Measurements from ENCODE around the gene CELF6. TPM values are rescaled to one million over a fixed set of nuclear protein-coding genes. Genes with fewer than 3 reads are reported as not detected.
A peak's percentile ranks its signal among the peaks of the same experiment; 100 is the strongest.

Gene CELF6
- total RNA-seq = 1 to 10 TPM; 2.3 to 9.8 (median 6.8) TPM

DNA sequence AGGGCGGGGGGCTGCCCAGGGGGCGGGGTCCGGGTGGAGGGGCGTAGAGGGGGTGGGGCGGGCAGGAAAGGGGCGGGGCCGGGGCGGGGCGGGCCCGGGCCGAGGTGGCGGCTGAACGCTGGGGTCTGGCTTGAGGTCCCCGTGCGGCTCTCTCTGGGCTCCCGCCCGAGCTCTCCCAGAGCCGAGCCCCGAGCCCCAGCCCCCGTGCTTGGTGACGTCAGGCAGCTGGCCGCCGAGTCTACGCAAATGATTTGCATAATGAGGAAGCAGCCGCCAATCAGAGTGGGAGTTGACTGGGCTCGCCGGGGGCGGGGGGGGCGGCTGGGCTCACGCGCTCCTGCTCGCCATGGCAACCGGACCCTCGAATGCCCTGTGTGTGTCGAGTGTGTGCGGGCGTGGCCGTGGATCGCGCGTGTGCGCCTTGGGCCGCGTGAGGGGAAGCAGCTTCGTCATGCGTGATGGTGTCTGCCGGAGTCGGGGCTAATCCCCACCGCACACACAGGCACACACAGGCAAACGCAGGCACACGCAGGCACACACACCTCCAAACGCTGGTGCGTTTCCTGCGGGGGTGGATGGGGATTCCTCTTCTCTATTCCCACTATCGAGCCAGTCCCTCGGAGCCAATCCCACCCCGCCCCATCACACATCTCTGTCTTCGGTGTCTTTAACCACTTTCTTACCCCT is at the start of gene CELF6:
Gene CELF6 (minus strand): TSS at position 173 of the 687 bp plus-strand sequence. CDS start 283 bp downstream, outside the sequence.
- H3K27ac ChIP-seq = no peak within 1 kb of the TSS

DNA sequence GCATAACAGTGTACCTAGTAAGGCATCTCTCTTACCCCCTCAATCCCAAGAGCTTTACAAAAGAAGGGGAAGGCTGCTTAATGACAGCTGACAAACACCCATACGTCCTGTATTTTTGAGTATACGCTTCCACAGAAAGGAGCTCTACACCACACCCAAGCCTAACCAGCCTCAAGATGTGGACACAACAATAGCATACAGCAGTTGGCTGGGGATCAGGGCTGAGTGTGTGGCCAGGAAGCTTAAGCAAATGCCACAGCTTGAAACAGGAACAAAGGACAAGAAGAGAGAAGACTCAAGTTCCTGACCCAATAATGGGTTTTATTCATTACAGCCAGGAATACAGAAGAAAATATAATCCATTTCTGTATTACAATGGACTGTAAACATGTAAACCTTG is 48.9 kb upstream of the CELF6 start:
- Histone ChIP-seq H3K36me3 (no peaks in the 10 kb centered on the region), H3K9me3 (no peaks in the 10 kb centered on the region), H3K27ac (peak overlapping the region; percentile 34 to 64 (median 36)), H3K27me3 (no peaks in the 10 kb centered on the region), H3K4me1 (peaks cover 25 to 35% of the 10 kb centered on the region in 2 donors), H3K4me3 (replicated peaks in 1 of 3) (no peak overlapping the region)
- intact Hi-C loops (cut with DNase I) = no loop called here
- TF ChIP-seq POLR2A (IDR thresholded peaks at IDR 0.05) = no peak
- TF ChIP-seq, protein P1, sequence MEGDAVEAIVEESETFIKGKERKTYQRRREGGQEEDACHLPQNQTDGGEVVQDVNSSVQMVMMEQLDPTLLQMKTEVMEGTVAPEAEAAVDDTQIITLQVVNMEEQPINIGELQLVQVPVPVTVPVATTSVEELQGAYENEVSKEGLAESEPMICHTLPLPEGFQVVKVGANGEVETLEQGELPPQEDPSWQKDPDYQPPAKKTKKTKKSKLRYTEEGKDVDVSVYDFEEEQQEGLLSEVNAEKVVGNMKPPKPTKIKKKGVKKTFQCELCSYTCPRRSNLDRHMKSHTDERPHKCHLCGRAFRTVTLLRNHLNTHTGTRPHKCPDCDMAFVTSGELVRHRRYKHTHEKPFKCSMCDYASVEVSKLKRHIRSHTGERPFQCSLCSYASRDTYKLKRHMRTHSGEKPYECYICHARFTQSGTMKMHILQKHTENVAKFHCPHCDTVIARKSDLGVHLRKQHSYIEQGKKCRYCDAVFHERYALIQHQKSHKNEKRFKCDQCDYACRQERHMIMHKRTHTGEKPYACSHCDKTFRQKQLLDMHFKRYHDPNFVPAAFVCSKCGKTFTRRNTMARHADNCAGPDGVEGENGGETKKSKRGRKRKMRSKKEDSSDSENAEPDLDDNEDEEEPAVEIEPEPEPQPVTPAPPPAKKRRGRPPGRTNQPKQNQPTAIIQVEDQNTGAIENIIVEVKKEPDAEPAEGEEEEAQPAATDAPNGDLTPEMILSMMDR (IDR thresholded peaks at IDR 0.05) = no peak
- DNase-seq = peak; percentile 54 to 55
- WGBS, 2 donors = 24 to 31% methylated on average over 2 of the region's 2 CpGs

More for the DNA sequence above, at the start of gene CELF6:
- 2% methylated on average over 13 to 31 of the region's 58 CpGs for WGBS, 2 donors
- no peaks in the 10 kb centered on the region for H3K9me3 ChIP-seq
- no peaks in the 10 kb centered on the region for H3K36me3 ChIP-seq
- H3K4me1 ChIP-seq = peaks cover 7 to 15% of the 10 kb centered on the region in 2 donors
- TF ChIP-seq, protein P1 (IDR thresholded peaks at IDR 0.05) = no peak
- no peak for TF ChIP-seq POLR2A (IDR thresholded peaks at IDR 0.05)
- DNase-seq = peak; percentile 81 to 85
- peak within 1 kb of the TSS in 1 of 3 donors; percentile 43 for H3K4me3 ChIP-seq (replicated peaks in 1 of 3)
- intact Hi-C loops (cut with DNase I) = no loop called here
- H3K27me3 ChIP-seq = no peaks in the 10 kb centered on the region

DNA sequence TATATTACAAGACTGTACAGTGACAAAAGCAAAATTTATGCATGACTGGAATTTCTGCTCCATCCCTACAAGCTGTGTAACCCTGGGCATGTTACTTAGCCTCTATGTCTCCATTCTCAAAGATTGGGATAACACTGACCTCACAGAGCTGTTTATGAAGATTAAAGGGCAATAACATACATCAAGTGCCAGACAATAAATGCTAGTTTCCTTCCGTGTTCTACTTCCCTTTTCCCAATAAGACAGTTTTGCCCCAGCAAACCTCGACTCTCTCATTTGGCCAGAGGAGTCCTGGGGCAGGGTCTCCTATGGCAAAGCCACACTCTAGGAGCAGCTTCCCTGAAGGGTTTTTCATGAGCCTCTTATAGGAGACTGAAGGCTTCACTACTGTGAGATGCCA is 48.4 kb upstream of the CELF6 start:
- no peak overlapping the region for H3K4me3 ChIP-seq (replicated peaks in 1 of 3)
- H3K4me1 ChIP-seq = peaks cover 25 to 32% of the 10 kb centered on the region in 2 donors
- peak overlapping the region in 2 of 3 donors; percentile 25 to 64 for H3K27ac ChIP-seq
- intact Hi-C loops (cut with DNase I) = no loop called here
- H3K27me3 ChIP-seq = no peaks in the 10 kb centered on the region
- no peaks in the 10 kb centered on the region for H3K9me3 ChIP-seq
- DNase-seq = no peak
- 37 to 47% methylated on average over 2 of the region's 2 CpGs for WGBS, 2 donors
- H3K36me3 ChIP-seq = no peaks in the 10 kb centered on the region
- TF ChIP-seq, protein P1 (IDR thresholded peaks at IDR 0.05) = no peak
- TF ChIP-seq POLR2A (IDR thresholded peaks at IDR 0.05) = no peak

DNA sequence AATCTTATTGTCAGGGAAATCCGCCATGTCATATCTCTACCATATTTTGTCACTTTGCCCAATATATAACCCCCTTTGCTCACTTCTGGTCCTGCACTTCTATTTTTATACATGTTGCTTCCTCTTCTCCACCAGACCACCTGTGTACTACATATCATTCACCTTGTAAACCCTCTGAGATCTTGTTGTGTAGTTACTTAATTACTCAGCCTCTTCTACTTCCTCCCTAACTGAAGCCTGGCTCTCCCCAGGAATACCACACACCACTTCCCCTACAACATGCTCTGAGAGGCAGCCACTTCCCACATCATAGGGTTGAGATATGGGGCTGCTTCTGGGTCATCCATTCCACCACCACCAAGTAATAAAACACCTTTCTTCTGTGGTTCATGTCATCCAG is 45.9 kb upstream of the CELF6 start:
- peaks cover 21 to 22% of the 10 kb centered on the region in 2 donors for H3K4me1 ChIP-seq
- H3K9me3 ChIP-seq = no peaks in the 10 kb centered on the region
- WGBS, 2 donors = 88 to 98% methylated on average over 1 of the region's 1 CpG
- no peak for DNase-seq
- H3K27me3 ChIP-seq = no peaks in the 10 kb centered on the region
- intact Hi-C loops (cut with DNase I) = no loop called here
- no peak overlapping the region for H3K4me3 ChIP-seq (replicated peaks in 1 of 3)
- H3K36me3 ChIP-seq = no peaks in the 10 kb centered on the region
- no peak overlapping the region for H3K27ac ChIP-seq
- no peak for TF ChIP-seq POLR2A (IDR thresholded peaks at IDR 0.05)
- TF ChIP-seq, protein P1 (IDR thresholded peaks at IDR 0.05) = no peak

DNA sequence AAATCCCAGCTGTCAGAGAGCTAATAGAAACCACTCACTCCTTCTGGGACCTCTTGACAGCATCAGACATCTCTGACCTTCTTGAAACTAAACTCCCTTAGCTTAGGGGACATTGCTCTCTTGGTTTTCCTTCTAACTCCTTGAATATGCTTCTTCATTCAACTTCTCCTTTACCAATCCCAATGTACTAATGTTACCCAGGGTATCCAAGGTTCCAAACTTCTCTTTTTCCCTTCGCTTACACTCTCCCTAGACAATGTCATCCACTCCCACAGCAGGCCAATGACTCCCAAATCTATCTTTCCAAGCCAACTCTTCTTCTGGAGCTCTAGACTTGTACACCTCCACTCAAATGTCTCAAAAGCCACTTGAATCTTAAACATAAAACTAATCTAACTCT is 41.2 kb upstream of the CELF6 start:
- Histone ChIP-seq H3K4me1 (peaks cover 0 to 16% of the 10 kb centered on the region in 2 donors), H3K27me3 (no peaks in the 10 kb centered on the region), H3K27ac (no peak overlapping the region), H3K9me3 (no peaks in the 10 kb centered on the region), H3K4me3 (replicated peaks in 1 of 3) (no peak overlapping the region), H3K36me3 (peaks cover 1 to 4% of the 10 kb centered on the region in 2 donors)
- intact Hi-C loops (cut with DNase I) = no loop called here
- DNase-seq = no peak
- 96 to 97% methylated on average over 1 of the region's 1 CpG for whole genome bisulfite sequencing, 2 donors
- TF ChIP-seq POLR2A (IDR thresholded peaks at IDR 0.05) = no peak
